Omental fat pad (tissue), 4 donors: Measurements from ENCODE around the gene PAN3. TPM values are rescaled to one million over a fixed set of nuclear protein-coding genes. Genes with fewer than 3 reads are reported as not detected.

Experiments
- ATAC-seq: fragments of 150-250 bp; one replicate; pipeline ENCODE4 v1.9.1; 2016; ENCODE audit warnings: mild to moderate bottlenecking, moderate library complexity; ENCODE audit not compliant: low FRiP score
- DNase-seq: peaks from one replicate; pipeline ENCODE4 v3.0.0-alpha.2; 2019; ENCODE audit warnings: low spot score
- CTCF ChIP-seq, 3 donors: fragments of 450-650 bp; IDR thresholded peaks; one replicate each; pipeline ENCODE4 v1.5.1; 2016 to 2017; ENCODE audit warnings: antibody characterized with exemption in 3 of 3, mild to moderate bottlenecking in 3 of 3, moderate library complexity in 2 of 3
- total RNA-seq, 4 donors: library from RNA; depleted of rRNA; stranded (reverse); fragments of >200 nt; gene quantifications; one replicate each; pipeline ENCODE4 v1.1.0, GENCODE V29; 2016

PAN3 gene
- total RNA-seq, 4 donors from 2014 or later, result 28.5 to 59.0 (median 29.5) TPM

DNA sequence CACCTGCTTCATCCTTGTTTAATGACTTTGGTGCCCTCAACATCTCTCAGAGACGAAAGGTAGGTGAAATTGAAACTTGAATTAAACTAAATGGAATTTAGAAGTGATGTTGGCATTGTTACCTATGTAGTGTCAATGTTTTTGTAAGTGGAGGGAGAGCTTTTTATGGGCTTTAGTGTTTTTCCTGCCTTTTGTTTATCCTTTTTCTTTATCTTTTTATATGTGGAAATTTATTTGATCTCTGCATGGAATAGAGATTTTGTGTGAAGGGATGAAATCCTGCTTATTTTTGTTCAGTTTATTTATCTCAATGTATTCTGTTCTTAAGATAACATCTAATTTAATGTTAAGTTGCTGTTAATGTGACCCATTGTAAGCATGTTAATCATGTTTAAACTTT, 39.5 kb downstream of the PAN3 start:
- ATAC-seq (no peak), DNase-seq (no peak)
- no peak for TF ChIP-seq CTCF (IDR thresholded peaks at IDR 0.05)

DNA sequence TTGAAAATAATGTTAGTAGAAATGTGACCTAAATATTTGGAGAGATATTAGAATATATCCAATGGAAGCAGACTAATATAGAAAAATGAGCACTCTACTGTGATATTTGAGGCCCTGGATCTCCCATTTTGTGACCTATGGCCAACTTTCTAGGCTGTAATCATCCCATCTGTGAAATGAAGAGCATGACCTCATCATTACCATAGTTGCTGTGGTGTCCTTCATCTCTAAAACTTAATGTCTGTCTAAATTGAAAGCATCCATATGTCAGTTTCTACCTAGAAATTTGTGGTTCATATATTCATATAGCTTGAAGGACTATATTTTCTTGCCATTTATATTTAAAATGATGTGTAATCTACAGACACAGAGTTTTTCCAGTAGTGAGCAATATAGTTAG, 41.6 kb downstream of the PAN3 start:
- DNase-seq (no peak), ATAC-seq (no peak)
- TF ChIP-seq CTCF (IDR thresholded peaks at IDR 0.05), result no peak

GRCh38 chr13:28181413-28181812, 43.1 kb downstream of the PAN3 start:
- TF ChIP-seq CTCF (IDR thresholded peaks at IDR 0.05), result no peak
- ATAC-seq (no peak), DNase-seq (no peak)

- ATAC-seq (no peak), DNase-seq (no peak)
- no peak for TF ChIP-seq CTCF (IDR thresholded peaks at IDR 0.05)
Measured at GRCh38 chr13:28185256-28185655, 46.9 kb downstream of the PAN3 start.

DNA sequence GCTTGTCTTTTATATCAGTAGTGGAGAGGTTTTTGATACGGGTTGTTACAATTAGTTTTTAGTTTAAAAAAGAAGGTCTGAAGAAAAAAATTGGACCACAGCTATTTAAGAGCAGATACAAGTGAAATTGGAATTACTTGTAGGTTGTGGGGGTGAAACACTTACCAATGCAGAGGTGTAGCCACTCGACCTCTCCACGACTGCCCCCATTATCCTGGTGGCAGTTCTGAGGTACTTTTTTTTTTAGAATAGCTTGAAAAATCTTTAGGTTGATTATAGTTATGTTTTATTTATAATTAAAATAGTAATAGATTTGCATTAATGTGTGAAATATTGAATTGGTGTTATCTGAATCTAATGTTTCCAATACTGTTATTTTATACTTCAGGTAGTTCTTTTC, 60.7 kb downstream of the PAN3 start:
- DNase-seq (no peak), ATAC-seq (no peak)
- no peak for TF ChIP-seq CTCF (IDR thresholded peaks at IDR 0.05)

DNA sequence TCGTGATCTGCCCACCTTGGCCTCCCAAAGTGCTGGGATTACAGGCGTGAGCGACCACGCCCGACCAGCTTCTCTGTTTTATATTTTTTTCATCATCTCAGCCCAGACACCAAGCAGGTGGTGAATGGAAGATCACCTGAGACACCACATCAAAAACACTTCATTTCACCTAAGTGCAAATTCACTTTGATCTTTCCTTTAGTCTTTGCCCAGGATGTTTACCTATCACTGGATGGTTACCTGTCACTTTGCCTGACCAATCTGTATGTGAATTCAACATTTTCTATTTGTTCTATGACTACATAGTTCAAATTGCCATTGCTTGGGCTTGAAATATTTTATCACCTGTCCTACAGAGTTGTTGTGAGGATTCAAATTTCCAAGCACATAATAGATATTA, 65.7 kb downstream of the PAN3 start:
- ATAC-seq, result no peak
- no peak for TF ChIP-seq CTCF (IDR thresholded peaks at IDR 0.05)
- DNase-seq, result no peak

- TF ChIP-seq CTCF (IDR thresholded peaks at IDR 0.05), result no peak
- ATAC-seq, result no peak
- DNase-seq, result no peak
Measured at GRCh38 chr13:28204690-28205443, 66.5 kb downstream of the PAN3 start.
